HEK293 (cell line): ENCODE data around the gene ZNF292.

Experiments
- CTCF ChIA-PET: fragments of 350-600 bp; formaldehyde crosslinking; extraction: SDS; loops from one replicate; lab custom pipeline; 2021; ENCODE audit warnings: antibody characterized with exemption; lab: Yijun Ruan, JAX
- POLR2A ChIA-PET: fragments of 300-600 bp; formaldehyde crosslinking; extraction: SDS; loops from one replicate; lab custom pipeline; 2020; ENCODE audit warnings: antibody characterized with exemption, inconsistent platforms; lab: Yijun Ruan, JAX
- H3K27ac ChIP-seq: fragments of 200-500 bp; sonication (Bioruptor generic); 2 replicates; pipeline ENCODE4 v1.5.1; 2014; ENCODE audit warnings: low read depth, low read length, control low read depth, inconsistent platforms; ENCODE audit errors: extremely low read depth
- H3K36me3 ChIP-seq, 2 experiments: fragments of 200-500 bp in 1 of 2; sonication (Bioruptor generic) in 1 of 2; 1 replicate in 1 of 2; 2 replicates in 1 of 2; pipeline ENCODE4 v1.5.1; 2014 to 2017; ENCODE audit warnings: inconsistent platforms in 2 of 2, low read length in 2 of 2; ENCODE audit not compliant: control insufficient read depth in 2 of 2, insufficient read depth in 1 of 2
- H3K4me1 ChIP-seq: fragments of 200-500 bp; sonication (Bioruptor generic); 2 replicates; pipeline ENCODE4 v1.5.1; 2014; ENCODE audit warnings: mild to moderate bottlenecking, low read length, inconsistent platforms; ENCODE audit not compliant: control insufficient read depth, insufficient read depth
- H3K4me3 ChIP-seq: 2 replicates; pipeline ENCODE4 v1.5.1; 2011; ENCODE audit warnings: low read depth, mild to moderate bottlenecking, control low read depth, low read length, moderate library complexity
- H3K9me3 ChIP-seq: fragments of 200-500 bp; sonication (Bioruptor generic); 2 replicates; pipeline ENCODE4 v1.5.1; 2014; ENCODE audit warnings: low read depth, low read length, inconsistent platforms; ENCODE audit not compliant: control insufficient read depth, insufficient read depth
- HOXD13 ChIP-seq: sonication (generic); formaldehyde crosslinking; IDR thresholded peaks from 2 replicates; pipeline ENCODE4 v1.8.0; 2022; ENCODE audit warnings: missing genetic modification reagents, borderline replicate concordance
- SCRT2 ChIP-seq: fragments of 450-650 bp; formaldehyde crosslinking; IDR thresholded peaks from 2 replicates; pipeline ENCODE4 v1.5.1; 2016; ENCODE audit warnings: missing biosample characterization, missing genetic modification characterization
- ZBTB1 ChIP-seq: fragments of 450-650 bp; formaldehyde crosslinking; IDR thresholded peaks from 2 replicates; pipeline ENCODE4 v1.5.1; 2016; ENCODE audit warnings: missing biosample characterization, missing genetic modification characterization
- ZBTB17 ChIP-seq: fragments of 450-650 bp; formaldehyde crosslinking; IDR thresholded peaks from 2 replicates; pipeline ENCODE4 v1.5.1; 2016; ENCODE audit warnings: missing biosample characterization, missing genetic modification characterization
- ZBTB44 ChIP-seq: fragments of 450-650 bp; IDR thresholded peaks from 2 replicates; pipeline ENCODE4 v1.5.1; 2018; ENCODE audit warnings: missing biosample characterization, mild to moderate bottlenecking, missing genetic modification characterization
- ZBTB8A ChIP-seq: fragments of 450-650 bp; formaldehyde crosslinking; IDR thresholded peaks from 2 replicates; pipeline ENCODE4 v1.5.1; 2016; ENCODE audit warnings: missing biosample characterization, missing genetic modification characterization
- ZFHX2 ChIP-seq: fragments of 450-650 bp; formaldehyde crosslinking; conservative IDR thresholded peaks from 2 replicates; pipeline ENCODE4 v1.5.1; 2016; ENCODE audit warnings: missing biosample characterization, missing genetic modification characterization
- ZFP41 ChIP-seq: fragments of 450-650 bp; formaldehyde crosslinking; IDR thresholded peaks from 2 replicates; pipeline ENCODE4 v1.5.1; 2016; ENCODE audit warnings: missing biosample characterization, missing genetic modification characterization, borderline replicate concordance
- ZNF114 ChIP-seq: fragments of 450-650 bp; formaldehyde crosslinking; IDR thresholded peaks from 2 replicates; pipeline ENCODE4 v1.5.0; 2017; ENCODE audit warnings: missing biosample characterization, missing genetic modification characterization
- ZNF140 ChIP-seq: fragments of 450-650 bp; formaldehyde crosslinking; IDR thresholded peaks from 2 replicates; pipeline ENCODE4 v1.5.1; 2016; ENCODE audit warnings: missing biosample characterization, missing genetic modification characterization
- ZNF16 ChIP-seq: fragments of 450-650 bp; formaldehyde crosslinking; IDR thresholded peaks from 2 replicates; pipeline ENCODE4 v1.5.1; 2016; ENCODE audit warnings: low read depth, missing biosample characterization, missing genetic modification characterization
- ZNF175 ChIP-seq: fragments of 450-650 bp; formaldehyde crosslinking; IDR thresholded peaks from 2 replicates; pipeline ENCODE4 v1.5.1; 2016; ENCODE audit warnings: missing biosample characterization, missing genetic modification characterization
- ZNF223 ChIP-seq: fragments of 450-650 bp; formaldehyde crosslinking; IDR thresholded peaks from 2 replicates; pipeline ENCODE4 v1.5.1; 2016; ENCODE audit warnings: missing biosample characterization, missing genetic modification characterization
- ZNF274 ChIP-seq, 2 experiments: fragments of 200-500 bp in 1 of 2; fragments of 450-650 bp in 1 of 2; sonication (Bioruptor generic) in 1 of 2; formaldehyde crosslinking in 1 of 2; IDR thresholded peaks; 2 replicates each; pipeline versions ENCODE4 v1.5.1 to v1.6.1; 2014 to 2016; ENCODE audit warnings: borderline replicate concordance in 1 of 2, inconsistent platforms in 1 of 2, low read length in 1 of 2, missing biosample characterization in 1 of 2, missing genetic modification characterization in 1 of 2
- ZNF324 ChIP-seq: fragments of 450-650 bp; formaldehyde crosslinking; IDR thresholded peaks from 2 replicates; pipeline ENCODE4 v1.5.1; 2016; ENCODE audit warnings: missing biosample characterization, missing genetic modification characterization
- ZNF354C ChIP-seq: fragments of 450-650 bp; formaldehyde crosslinking; IDR thresholded peaks from 2 replicates; pipeline ENCODE4 v1.5.1; 2016; ENCODE audit warnings: missing biosample characterization, missing genetic modification characterization, low read depth, borderline replicate concordance
- ZNF362 ChIP-seq: fragments of 450-650 bp; formaldehyde crosslinking; IDR thresholded peaks from 2 replicates; pipeline ENCODE4 v1.5.1; 2016; ENCODE audit warnings: missing biosample characterization, missing genetic modification characterization
- ZNF426 ChIP-seq: fragments of 450-650 bp; formaldehyde crosslinking; IDR thresholded peaks from 2 replicates; pipeline ENCODE4 v1.5.1; 2017; ENCODE audit warnings: missing biosample characterization, missing genetic modification characterization, mild to moderate bottlenecking, inconsistent platforms, moderate library complexity
- ZNF571 ChIP-seq: fragments of 450-650 bp; formaldehyde crosslinking; IDR thresholded peaks from 2 replicates; pipeline ENCODE4 v1.5.0; 2017; ENCODE audit warnings: missing biosample characterization, missing genetic modification characterization
- ZNF580 ChIP-seq: fragments of 450-650 bp; formaldehyde crosslinking; IDR thresholded peaks from 2 replicates; pipeline ENCODE4 v1.5.1; 2016; ENCODE audit warnings: missing biosample characterization, missing genetic modification characterization
- ZNF629 ChIP-seq: fragments of 450-650 bp; formaldehyde crosslinking; IDR thresholded peaks from 2 replicates; pipeline ENCODE4 v1.5.1; 2017; ENCODE audit warnings: missing biosample characterization, missing genetic modification characterization
- ZNF654 ChIP-seq: fragments of 450-650 bp; formaldehyde crosslinking; IDR thresholded peaks from 2 replicates; pipeline ENCODE4 v1.5.1; 2016; ENCODE audit warnings: low read depth, missing biosample characterization, missing genetic modification characterization
- ZNF768 ChIP-seq: fragments of 450-650 bp; formaldehyde crosslinking; IDR thresholded peaks from 2 replicates; pipeline ENCODE4 v1.5.1; 2018; ENCODE audit warnings: missing biosample characterization, mild to moderate bottlenecking, missing genetic modification characterization
- TF ChIP-seq, protein P1 (sequence below): fragments of 450-650 bp; formaldehyde crosslinking; IDR thresholded peaks from 2 replicates; pipeline ENCODE4; 2016; ENCODE audit warnings: missing biosample characterization, missing genetic modification characterization
- TF ChIP-seq, protein P2 (sequence below): fragments of 450-650 bp; formaldehyde crosslinking; IDR thresholded peaks from 2 replicates; pipeline ENCODE4 v1.5.1; 2016; ENCODE audit warnings: missing biosample characterization, missing genetic modification characterization
- TF ChIP-seq, protein P3 (sequence below): fragments of 450-650 bp; formaldehyde crosslinking; IDR thresholded peaks from 2 replicates; pipeline ENCODE4 v1.5.1; 2016; ENCODE audit warnings: missing biosample characterization, missing genetic modification characterization

The ZNF292 gene

DNA sequence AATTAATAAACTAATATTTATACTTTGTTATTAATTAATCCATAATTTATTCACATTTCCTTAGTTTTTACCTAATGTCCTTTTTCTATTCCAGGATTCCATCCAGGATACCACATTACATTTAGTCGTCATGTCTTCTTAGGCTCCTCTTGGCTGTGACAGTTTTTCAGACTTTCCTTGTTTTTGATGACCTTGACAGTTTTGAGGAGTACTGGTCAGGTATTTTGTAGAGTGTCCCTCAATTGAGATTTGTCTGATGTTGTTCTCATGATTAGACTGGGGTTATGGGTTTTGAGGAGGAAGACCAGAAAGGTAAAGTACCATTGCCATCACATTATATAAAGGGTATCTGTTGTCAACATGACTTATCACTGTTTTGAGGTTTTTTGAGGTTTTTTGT, 67.3 kb downstream of the ZNF292 start:
- Histone ChIP-seq H3K36me3 (peaks cover 43 to 80% of the 10 kb centered on the region in 2 experiments), H3K27ac (no peak overlapping the region), H3K9me3 (no peaks in the 10 kb centered on the region), H3K4me3 (no peak overlapping the region), H3K4me1 (no peaks in the 10 kb centered on the region)
- TF ChIP-seq ZNF580 (tag by site-specific recombination) = no peak
- TF ChIP-seq, protein P1, sequence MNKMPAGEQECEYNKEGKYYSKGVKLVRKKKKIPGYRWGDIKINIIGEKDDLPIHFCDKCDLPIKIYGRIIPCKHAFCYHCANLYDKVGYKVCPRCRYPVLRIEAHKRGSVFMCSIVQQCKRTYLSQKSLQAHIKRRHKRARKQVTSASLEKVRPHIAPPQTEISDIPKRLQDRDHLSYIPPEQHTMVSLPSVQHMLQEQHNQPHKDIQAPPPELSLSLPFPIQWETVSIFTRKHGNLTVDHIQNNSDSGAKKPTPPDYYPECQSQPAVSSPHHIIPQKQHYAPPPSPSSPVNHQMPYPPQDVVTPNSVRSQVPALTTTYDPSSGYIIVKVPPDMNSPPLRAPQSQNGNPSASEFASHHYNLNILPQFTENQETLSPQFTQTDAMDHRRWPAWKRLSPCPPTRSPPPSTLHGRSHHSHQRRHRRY (tag by site-specific recombination) = no peak
- no peak for TF ChIP-seq ZNF175 (tag by site-specific recombination)
- no peak for TF ChIP-seq ZNF324 (tag by site-specific recombination)
- TF ChIP-seq ZNF223 (tag by site-specific recombination) = no peak
- no peak for TF ChIP-seq ZFHX2 (tag by site-specific recombination)
- no peak for TF ChIP-seq ZBTB1 (tag by site-specific recombination)
- no peak for TF ChIP-seq ZNF654 (tag by site-specific recombination)
- TF ChIP-seq ZNF629 (tag by site-specific recombination) = no peak
- TF ChIP-seq ZNF354C = no peak
- TF ChIP-seq SCRT2 (tag by site-specific recombination) = no peak
- TF ChIP-seq ZNF274 (IDR thresholded peaks at IDR 0.05; ENCODE audit: low read length) = no peak
- no peak for TF ChIP-seq ZNF274 (tag by site-specific recombination; IDR thresholded peaks at IDR 0.05; ENCODE audit: borderline replicate concordance)
- no peak for TF ChIP-seq ZBTB17 (tag by site-specific recombination)
- TF ChIP-seq, protein P2, sequence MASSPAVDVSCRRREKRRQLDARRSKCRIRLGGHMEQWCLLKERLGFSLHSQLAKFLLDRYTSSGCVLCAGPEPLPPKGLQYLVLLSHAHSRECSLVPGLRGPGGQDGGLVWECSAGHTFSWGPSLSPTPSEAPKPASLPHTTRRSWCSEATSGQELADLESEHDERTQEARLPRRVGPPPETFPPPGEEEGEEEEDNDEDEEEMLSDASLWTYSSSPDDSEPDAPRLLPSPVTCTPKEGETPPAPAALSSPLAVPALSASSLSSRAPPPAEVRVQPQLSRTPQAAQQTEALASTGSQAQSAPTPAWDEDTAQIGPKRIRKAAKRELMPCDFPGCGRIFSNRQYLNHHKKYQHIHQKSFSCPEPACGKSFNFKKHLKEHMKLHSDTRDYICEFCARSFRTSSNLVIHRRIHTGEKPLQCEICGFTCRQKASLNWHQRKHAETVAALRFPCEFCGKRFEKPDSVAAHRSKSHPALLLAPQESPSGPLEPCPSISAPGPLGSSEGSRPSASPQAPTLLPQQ (tag by site-specific recombination) = no peak
- TF ChIP-seq ZNF362 = no peak
- TF ChIP-seq ZNF768 (tag by site-specific recombination) = no peak
- TF ChIP-seq ZNF140 (tag by site-specific recombination) = no peak
- POLR2A ChIA-PET = no interaction called here
- CTCF ChIA-PET = no interaction called here

DNA sequence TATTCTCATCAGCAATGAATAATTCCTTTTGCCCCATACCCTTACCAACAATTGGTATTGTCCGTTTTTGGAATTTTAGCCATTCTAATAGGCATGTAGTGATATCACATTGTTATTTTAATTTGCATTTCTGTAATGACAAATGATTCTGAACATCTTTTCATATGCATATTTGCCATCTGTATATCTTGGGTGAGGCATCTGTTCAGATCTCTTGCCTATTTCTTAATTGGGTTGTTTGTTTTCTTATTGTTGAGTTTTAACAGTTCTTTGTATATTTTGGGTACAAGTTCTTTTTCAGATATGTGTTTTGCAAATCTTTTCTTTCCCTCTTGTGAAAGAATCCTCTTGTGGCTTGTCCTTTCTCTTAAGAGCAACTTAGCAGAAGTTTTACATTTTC, 69.6 kb downstream of the ZNF292 start:
- H3K9me3 ChIP-seq = no peaks in the 10 kb centered on the region
- H3K27ac ChIP-seq = no peak overlapping the region
- TF ChIP-seq ZBTB44 (tag by site-specific recombination) (no peak), ZNF571 (no peak), ZFP41 (tag by site-specific recombination) (no peak), ZNF114 (no peak), HOXD13 (no peak), ZNF426 (tag by site-specific recombination) (no peak), ZBTB8A (no peak), ZNF16 (tag by site-specific recombination) (no peak), ZNF175 (tag by site-specific recombination) (no peak)
- TF ChIP-seq, protein P3, sequence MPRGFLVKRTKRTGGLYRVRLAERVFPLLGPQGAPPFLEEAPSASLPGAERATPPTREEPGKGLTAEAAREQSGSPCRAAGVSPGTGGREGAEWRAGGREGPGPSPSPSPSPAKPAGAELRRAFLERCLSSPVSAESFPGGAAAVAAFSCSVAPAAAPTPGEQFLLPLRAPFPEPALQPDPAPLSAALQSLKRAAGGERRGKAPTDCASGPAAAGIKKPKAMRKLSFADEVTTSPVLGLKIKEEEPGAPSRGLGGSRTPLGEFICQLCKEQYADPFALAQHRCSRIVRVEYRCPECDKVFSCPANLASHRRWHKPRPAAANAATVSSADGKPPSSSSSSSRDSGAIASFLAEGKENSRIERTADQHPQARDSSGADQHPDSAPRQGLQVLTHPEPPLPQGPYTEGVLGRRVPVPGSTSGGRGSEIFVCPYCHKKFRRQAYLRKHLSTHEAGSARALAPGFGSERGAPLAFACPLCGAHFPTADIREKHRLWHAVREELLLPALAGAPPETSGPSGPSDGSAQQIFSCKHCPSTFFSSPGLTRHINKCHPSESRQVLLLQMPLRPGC (tag by site-specific recombination) = no peak
- TF ChIP-seq, all 188 proteins: peak for 0
- Histone ChIP-seq H3K4me3 (no peak overlapping the region), H3K4me1 (no peaks in the 10 kb centered on the region), H3K36me3 (peaks cover 46 to 77% of the 10 kb centered on the region in 2 experiments)
- CTCF ChIA-PET = no interaction called here
- POLR2A ChIA-PET = no interaction called here
